Fibroblast of peridontal ligament (primary cell): ENCODE measurements around the gene SMARCAD1.
"Not testable (repeated sequence)": the region's sequence is repeated elsewhere in the genome, so short reads cannot be mapped to it uniquely, and the experiment has no call there.

Experiments
- DNase-seq: peaks from one replicate; pipeline ENCODE4 v3.0.0-alpha.2; 2010; ENCODE audit errors: extremely low read depth

The SMARCAD1 gene

DNA sequence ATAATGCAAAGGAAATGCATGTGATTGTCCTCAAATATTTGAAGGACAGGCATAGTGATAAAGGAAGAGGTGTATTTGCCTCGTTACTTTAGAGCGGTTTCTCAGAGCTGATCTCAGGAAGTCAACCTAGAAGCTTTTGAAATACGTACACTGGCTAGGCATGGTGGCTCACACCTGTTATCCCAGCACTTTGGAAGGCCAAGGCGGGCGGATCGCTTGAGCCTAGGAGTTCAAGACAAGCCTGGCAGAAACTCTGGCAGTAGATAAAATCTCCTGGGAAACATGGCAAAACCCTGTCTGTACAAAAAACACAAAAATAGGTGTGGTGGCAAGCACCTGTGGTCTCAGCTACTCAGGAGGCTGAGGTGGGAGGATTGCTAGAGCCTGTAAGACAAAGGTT is 24.9 kb downstream of the SMARCAD1 start:
- DNase-seq: no peak

DNA sequence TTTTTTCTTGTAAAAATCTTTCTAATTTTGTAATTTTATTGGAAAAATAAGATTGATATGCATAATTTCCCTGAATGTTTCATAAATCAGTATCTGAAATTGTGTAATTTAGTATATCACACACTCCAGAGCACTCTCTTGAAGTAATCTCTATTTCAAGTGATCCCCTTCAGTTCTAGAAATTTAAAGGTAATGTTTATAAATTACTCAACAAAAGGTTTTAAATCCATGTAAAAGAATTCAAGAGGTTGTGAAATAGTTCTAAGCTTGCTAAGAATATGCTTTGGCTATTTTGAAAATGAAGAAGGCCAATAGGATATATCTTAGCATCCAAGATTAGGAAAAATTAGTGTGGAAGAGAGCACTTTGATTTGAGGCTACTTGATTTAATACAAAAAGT is 28.2 kb downstream of the SMARCAD1 start:
- no peak for DNase-seq

DNA sequence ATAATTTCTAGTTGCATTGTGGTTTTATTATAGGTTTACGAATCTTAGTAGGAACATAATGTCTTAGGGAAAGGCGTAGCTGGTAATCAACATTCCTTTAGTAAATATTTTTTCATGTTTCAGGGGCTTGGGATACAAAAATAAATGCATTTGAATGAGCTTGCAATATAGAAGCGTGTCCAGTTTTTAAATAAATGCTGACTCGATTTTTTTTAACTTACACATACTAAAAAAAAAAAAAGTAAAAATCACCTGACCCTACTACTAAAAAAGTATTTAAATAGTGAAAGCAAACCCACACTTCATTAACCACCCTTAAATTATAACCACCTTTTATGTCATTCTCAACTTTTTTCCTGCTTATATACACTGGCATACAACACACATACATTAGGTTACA is 29.6 kb downstream of the SMARCAD1 start:
- DNase-seq: no peak

DNA sequence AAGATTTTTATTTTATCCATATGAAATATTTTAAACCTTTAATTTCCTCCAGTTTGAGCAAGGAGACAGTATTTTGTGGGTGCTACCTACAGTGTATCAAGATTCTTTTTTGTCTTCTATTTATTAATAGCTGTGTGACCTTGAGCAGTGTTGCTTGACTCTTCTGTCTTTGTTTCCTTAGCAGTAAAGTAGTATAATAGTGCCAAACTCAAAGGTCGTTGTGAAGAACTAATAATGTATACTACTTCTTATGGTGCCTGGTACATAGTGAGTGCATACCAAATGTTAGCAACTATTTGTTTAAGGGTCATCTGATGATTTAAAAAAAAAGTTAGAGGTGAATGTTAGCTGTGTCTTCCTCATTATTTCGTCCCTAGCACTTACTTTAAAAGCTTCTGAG is 30.5 kb downstream of the SMARCAD1 start:
- no peak for DNase-seq

DNA sequence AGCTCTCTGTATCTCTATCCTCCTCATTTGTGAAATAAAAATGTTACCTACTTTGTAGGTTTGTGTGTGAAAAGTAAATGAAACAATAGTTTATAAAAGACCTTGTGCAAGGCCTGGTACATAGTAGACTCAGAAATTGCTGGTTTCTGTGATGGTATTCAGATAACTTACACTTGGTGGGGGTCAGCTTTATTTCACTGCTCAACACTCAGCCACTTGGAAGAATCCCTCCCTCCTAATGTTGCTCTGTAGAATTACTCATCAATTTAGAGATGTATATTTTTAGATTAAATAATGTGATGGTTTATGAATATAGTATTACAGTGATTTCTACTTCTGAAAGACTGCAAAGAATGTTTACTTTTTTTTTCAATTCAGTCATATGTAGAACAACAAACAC is 32.7 kb downstream of the SMARCAD1 start:
- DNase-seq: peak; percentile 5

DNA sequence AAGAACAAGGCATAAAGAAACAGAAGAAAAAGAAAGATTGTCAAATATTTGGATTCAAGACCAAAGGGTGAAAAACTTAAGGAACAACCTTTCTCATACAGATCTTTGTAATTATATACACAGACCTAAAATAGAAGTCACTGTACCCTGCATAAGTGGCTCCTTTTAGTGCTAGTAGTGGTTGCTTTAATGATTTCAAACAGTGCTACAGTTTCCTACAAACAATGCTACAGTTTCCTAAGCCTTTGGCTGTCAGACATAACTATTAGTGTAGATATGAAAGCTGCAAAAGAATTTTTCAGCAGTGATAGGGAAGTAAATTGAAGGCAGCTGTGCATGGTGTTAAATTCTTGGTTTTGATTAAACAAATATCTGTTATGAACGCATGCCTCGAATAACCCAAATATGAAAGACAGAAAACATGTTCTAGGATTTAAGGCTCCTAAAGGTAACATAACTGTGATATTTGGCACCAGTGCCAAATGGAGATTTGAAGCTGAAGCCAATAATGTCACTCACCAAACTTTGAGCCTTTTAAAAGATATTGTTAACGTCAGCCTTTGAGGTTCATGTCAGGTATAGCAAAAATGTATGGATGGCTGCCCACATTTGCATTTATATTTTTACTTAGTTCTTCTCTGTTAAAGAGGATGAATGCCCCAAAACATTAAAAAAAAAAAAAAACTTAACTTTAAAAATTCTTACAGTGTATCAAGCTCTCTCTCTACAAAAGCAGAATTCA is 36.6 kb downstream of the SMARCAD1 start:
- DNase-seq: no peak

DNA sequence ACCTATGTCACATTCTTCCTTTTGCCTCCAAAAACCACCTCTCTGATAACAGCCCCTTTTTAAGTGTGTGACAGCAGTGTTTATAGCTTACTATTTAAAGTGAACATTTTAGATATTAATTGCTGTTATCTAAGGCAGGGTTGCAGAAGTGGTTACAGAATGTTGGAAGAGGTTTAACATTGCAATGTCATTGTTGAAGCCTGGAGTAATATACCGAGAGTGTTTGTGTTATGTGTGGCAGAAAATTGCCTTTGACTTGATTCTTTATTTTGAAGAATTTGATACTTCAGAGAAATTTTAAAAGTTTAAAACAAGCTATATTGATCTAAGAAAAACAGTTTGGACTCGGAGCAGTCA is 37.1 kb downstream of the SMARCAD1 start:
- no peak for DNase-seq

DNA sequence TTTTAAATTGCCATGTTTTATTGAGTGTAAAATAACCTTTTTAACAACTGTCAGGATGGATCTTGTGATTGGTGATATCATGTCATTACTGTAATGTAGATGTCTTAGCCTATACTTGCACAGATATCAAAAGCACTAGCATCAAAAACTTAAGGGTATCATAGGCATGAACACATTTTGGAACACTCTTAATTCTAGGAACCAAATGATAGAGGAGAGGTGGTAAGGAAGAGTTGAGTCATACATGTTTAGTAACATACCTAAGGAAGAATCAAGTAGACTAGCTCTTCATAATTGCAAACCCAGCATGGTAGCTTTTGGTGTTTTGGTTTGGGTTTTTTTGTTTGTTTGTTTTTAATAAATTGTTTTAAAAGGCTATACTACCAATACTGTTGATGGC is 43.4 kb downstream of the SMARCAD1 start:
- no peak for DNase-seq

DNA sequence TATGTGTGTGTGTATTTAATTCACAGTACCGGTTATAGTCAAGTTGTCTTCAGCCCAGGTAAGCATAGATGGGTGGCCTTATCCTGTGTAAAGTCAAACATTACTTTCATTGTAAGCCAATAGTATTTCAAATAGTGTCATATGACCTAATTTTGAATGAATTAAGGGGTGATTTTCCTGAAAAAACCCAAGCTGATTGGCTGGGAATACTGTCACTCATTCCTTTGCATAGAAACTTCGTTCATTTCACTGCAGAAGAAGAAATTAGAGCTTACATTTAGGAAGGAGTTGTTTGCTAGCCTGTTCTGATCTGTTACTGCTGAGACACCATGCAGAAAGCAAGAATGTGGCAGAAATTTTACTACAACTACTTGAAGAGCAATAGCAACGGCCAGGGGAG is 45.4 kb downstream of the SMARCAD1 start:
- peak; percentile 24 for DNase-seq

DNA sequence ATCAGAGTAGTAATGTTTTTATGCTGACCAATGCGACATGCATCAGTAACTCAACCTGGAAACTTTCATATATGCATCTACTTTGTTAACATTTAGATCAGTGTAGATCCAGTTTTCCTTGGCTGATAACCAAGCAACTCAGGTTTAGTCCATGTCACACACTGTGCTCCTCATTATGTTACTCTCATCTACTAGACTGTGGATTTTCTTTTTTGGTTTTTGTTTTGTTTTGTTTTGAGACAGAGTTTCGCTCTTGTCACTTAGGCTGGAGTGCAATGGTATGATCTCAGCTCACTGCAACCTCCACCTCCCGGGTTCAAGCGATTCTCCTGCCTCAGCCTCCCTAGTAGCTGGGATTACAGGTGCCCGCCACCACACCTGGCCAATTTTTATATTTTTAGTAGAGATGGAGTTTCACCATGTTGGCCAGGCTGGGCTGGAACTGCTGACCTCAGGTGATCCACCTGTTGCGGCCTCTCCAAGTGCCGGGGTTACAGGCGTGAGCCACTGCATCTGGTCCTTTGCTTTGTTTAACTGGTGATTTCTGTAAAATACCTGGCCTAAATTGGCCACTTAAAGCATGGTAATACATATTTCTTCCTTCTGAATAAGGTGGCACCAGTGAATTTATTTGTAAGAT is 48.6 kb downstream of the SMARCAD1 start:
- DNase-seq: no peak

DNA sequence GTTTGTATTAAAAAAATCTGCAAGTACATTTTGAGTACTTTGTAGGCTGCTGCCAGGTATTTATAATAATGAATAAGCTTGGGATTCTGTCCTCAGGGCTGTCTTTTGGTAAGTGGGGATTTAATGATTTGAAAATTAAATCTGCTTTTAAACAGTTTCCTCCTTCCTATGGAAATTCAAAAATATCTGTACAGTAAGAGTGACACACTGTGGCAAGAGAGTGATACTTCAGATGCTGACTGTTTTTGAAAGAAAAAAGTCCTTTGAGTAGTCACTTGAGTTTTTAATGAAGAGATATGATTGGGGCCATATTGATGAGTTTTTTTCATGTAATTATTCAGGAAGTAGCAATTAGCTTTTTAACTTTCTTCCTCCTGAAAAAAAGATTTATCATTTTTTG is 49.2 kb downstream of the SMARCAD1 start:
- peak; percentile 12 for DNase-seq

DNA sequence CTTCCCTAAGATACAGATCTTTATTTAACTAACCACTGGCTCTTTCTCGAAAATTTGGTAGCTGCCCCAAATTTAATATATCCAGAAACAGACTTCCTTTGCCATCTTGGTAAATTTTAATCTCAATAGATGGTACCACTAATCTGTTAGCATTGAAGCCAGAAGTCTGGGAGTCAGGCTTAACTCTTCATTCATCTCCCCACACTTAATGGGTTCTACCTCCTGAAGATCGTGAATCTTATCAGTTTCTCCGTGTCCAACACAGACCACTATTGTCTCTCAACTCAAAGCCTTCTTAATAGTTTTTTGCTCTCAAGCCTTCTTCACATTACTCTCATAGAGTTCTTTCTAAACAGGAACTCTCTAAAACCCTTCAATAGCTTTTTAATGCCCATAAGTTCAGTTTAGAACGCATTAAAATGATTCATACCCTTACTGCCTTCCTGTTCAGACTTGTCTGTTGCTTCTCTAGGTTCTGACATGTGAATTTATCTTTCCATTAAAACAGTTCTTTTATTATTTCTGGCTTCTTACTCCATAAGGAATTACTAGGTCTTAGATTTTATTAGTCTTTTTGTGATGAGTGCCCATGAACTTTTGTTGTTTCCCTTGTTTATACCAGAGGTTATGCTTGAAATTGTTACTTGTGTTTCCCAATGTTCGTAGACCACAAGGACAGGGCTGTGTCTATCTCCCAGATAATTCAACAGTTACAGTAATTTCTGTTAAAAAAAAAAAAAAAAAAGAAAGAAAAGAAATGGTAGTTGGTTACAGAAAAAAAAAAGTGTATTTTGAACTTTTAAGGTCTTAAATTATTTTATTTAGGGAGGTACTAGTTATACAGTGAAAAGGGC is 54.7 kb downstream of the SMARCAD1 start:
- DNase-seq: no peak

DNA sequence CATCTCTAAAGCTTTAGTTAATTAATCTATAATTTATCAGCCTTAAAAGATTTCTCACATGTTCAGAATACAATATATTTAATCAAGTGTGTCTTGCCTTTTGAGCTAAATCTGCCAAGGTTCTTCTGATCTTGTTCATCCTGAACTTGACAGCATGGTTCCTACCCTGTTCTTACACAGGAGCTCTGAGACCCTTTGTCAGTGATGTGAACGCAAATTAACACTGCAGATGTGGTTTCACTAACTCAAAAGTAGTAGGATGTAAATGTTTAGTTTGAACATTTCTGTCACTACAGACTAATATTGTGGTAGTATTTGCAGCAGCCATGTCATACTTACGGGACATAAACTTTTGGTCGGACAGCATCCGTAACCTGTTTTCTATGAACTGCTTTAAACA is 59.4 kb downstream of the SMARCAD1 start:
- DNase-seq: no peak

DNA sequence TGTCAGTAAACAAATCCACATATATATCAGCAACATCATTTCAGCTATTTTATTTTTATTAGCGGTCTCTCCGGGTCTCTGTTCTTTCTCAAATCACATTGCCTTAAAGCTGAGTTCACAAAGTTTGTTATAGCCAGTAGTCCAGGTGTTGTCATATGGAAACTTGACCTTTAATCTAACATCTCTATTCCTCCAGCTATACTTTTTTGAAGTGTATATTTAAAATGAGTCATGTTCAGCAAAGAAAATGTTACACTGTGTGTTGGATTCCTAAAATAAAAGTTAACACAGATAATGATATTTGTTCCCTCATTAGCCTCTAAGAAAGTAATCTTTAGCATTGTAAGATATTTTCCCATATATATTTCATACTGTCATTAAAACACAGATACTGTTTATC is 63.6 kb downstream of the SMARCAD1 start:
- DNase-seq: no peak

DNA sequence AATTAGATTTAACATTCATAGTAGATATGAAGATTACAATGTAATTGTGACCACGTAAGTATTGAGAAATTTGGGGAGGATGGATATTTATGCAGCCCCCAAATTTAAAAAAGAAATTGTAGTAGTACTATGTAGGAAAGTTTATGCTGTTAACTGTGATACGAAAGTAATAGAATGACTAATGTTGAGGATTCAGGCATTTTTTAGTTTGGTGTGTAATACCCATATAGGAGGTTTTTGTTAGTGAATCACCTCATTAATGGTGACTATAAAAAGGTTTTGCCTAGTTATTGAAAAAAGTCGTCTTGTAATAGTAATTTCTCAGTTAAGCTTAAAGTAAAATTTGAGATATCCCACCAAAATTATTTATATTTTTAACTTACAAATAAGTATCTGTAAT is 67.2 kb downstream of the SMARCAD1 start:
- DNase-seq: peak; percentile 29

DNA sequence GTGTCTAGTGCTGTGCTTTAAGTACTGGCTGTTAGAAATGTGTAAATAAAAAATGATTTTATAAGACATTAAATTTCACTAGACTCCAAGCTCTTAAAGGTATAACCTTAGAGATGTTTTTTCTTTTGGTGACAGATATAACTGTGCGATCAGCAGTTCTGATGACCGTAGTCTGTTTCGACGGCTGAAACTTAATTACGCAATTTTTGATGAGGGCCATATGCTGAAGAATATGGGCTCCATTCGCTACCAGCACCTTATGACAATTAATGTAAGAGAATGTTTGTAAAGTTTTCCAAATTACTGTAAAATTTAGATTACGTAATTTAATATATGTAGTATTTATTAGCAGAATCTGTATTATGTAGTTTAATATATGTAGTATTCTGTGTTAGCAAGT is 68.5 kb downstream of the SMARCAD1 start:
- DNase-seq: no peak

DNA sequence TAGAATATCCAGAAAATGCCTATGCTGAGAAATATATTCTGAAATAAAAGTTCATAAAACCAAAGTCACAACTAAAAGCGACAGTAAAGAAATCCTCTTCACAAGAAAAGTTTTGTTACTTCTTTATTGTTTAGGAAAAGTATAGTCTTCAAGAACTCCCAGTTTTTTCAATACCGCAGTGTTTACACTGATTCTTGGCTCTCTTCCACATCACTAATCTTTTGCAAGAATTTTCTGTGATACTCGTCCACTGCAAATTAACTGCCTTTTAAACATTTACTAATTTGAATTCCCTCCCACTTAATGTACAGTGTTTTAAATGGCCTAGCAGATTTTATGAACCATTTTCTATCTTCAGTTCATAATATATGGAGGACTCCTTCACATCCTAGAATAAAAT is 69.9 kb downstream of the SMARCAD1 start:
- DNase-seq: peak; percentile 14

DNA sequence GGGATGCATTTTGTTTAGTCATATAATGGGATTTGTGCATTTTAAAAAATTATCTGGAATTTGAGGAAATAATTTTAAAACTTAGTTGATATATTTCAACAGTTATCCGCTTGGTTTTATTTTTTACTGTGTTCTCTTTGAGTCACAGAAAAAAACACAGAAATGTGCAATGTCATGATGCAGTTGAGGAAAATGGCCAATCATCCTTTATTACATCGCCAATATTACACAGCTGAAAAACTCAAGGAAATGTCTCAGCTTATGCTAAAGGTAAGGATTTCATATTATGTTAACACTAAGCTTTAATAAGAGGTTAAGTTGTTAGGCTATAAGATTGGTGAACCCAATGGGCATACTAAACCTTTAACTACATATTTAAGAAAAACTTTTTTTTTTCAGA is 71.1 kb downstream of the SMARCAD1 start:
- no peak for DNase-seq

DNA sequence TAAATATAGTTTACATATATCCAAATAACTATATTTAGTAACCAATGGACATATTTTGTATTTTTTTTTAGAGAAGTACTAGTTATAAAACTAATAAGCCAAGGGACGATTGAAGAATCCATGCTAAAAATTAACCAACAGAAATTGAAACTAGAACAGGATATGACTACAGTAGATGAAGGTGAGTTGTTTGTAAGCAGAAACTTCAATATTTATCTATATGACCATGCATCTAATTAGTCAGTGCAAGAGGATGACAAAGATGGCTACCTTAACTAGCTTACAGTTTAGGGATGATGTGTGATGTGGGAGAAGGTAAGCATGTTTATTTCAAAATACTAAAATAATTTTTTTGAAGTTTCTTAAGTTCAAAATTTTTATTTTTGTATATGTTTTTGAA is 77.2 kb downstream of the SMARCAD1 start:
- no peak for DNase-seq

DNA sequence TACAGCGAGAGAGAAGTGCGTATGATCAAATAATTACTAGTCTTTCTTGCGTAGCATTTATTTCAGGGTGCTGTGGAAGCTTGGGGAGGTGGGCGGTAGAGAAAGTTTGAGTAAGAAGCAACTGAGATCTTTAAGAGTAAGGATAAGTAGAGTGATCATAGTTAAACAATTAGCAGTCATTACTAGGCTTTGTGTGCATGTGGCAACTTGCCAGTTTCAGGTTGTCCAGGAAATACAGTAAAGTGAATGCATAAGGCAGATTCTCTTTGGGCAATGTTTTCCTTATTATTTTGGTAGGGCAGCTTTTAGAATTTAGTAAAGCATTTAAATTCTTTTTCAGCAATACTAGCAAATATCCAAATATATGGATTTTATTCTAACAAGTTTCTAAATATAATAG is 78.0 kb downstream of the SMARCAD1 start:
- DNase-seq: no peak

DNA sequence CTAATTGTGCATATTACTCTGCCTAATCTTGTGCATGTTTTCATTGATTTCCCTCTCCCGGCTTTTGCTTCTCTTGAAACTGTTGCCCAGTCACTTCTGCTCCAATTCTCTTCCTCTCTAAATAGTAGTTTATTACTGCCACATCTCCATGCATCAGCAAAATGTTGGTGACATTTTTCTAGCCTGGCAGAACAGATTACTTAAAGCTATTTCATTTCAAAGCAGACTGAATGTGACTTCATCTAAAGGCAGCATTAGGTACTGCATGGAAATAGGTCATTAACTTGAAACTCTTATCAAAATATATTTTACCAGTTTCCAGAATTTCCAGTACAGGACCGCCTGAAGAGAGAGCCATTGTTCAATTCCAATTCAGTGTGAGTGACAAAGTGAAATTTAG is 82.6 kb downstream of the SMARCAD1 start:
- no peak for DNase-seq

DNA sequence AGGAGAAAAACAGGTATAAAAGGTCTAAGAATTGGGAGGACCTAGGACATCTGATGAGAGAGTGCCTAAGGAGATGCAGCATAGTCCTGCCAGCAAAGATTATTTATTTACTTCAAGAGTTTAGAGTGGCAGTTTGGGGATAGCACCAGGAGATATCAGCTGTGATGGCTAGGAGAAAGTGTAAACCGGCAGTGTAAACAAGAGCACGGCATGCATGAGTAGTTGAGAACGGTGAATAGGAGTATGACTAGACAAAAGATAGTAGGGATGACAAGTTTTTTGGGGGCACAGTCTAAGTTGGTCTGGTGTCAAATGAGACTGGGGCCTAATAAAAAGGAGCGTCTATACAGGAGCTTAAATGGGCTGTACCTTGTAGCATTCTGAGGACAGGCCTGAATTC is 86.3 kb downstream of the SMARCAD1 start:
- not testable (repeated sequence) for DNase-seq

DNA sequence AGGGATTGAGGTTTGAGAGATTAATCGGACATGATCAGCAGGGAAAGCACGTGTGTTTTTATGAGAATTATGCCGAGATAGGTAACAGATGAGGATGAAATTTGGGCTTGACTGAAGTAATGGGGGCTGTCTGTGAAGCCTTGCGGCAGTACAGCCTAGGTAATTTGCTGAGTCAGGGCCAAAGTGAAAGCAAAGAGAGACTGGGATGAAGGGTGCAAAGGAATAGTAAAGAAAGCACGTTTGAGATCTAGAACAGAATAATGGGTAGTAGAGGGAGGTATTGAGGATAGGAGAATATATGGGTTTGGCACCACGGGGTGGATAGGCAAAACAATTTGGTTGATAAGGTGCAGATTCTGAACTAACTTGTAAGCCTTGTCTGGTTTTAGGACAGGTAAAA is 87.8 kb downstream of the SMARCAD1 start:
- not testable (repeated sequence) for DNase-seq
